ENCODE measurements around the gene FOXJ3. TPM values are rescaled to one million over a fixed set of nuclear protein-coding genes. Genes with fewer than 3 reads are reported as not detected.

Gene FOXJ3
- total and polyA plus RNA-seq, 9 donors: 18.7 to 59.0 (median 49.4) TPM

GRCh38 chr1:42135426-42135825 is 199.6 kb downstream of the FOXJ3 start:
- Histone ChIP-seq H3K4me3 (no peak overlapping the region), H3K27ac (no peak overlapping the region), H3K4me1 (ENCODE audit: insufficient read depth) (peaks cover 1% of the 10 kb centered on the region), H3K9me3 (no peaks in the 10 kb centered on the region), H3K27me3 (no peaks in the 10 kb centered on the region), H3K36me3 (no peaks in the 10 kb centered on the region)
- 72 to 87% (median 79%) methylated on average over 3 of the region's 3 CpGs for WGBS, 3 donors
- no peak for DNase-seq
- intact Hi-C loops (cut with DNase I): no loop called here
- TF ChIP-seq POLR2A (IDR thresholded peaks at IDR 0.05): no peak
- no peak for TF ChIP-seq CTCF (IDR thresholded peaks at IDR 0.05)
- TF ChIP-seq EP300 (IDR thresholded peaks at IDR 0.05): no peak

GRCh38 chr1:42133809-42134526 is 201.1 kb downstream of the FOXJ3 start:
- no peaks in the 10 kb centered on the region for H3K36me3 ChIP-seq
- WGBS, 3 donors: 90 to 92% (median 90%) methylated on average over 10 of the region's 10 CpGs
- H3K4me1 ChIP-seq (ENCODE audit: insufficient read depth): peaks cover 3% of the 10 kb centered on the region
- no peak overlapping the region for H3K4me3 ChIP-seq
- intact Hi-C loops (cut with DNase I): no loop called here
- H3K9me3 ChIP-seq: no peaks in the 10 kb centered on the region
- no peaks in the 10 kb centered on the region for H3K27me3 ChIP-seq
- no peak for DNase-seq
- no peak overlapping the region for H3K27ac ChIP-seq
- TF ChIP-seq POLR2A (IDR thresholded peaks at IDR 0.05) (no peak), CTCF (IDR thresholded peaks at IDR 0.05) (no peak), EP300 (IDR thresholded peaks at IDR 0.05) (no peak)

GRCh38 chr1:42133390-42133789 is 201.6 kb downstream of the FOXJ3 start:
- H3K4me1 ChIP-seq (ENCODE audit: insufficient read depth): peaks cover 3% of the 10 kb centered on the region
- H3K27me3 ChIP-seq: no peaks in the 10 kb centered on the region
- intact Hi-C loops (cut with DNase I): no loop called here
- DNase-seq: no peak
- 83 to 88% (median 87%) methylated on average over 5 of the region's 5 CpGs for WGBS, 3 donors
- H3K4me3 ChIP-seq: no peak overlapping the region
- H3K9me3 ChIP-seq: no peaks in the 10 kb centered on the region
- TF ChIP-seq EP300 (IDR thresholded peaks at IDR 0.05) (no peak), CTCF (IDR thresholded peaks at IDR 0.05) (no peak)
- no peak overlapping the region for H3K27ac ChIP-seq
- no peaks in the 10 kb centered on the region for H3K36me3 ChIP-seq

DNA sequence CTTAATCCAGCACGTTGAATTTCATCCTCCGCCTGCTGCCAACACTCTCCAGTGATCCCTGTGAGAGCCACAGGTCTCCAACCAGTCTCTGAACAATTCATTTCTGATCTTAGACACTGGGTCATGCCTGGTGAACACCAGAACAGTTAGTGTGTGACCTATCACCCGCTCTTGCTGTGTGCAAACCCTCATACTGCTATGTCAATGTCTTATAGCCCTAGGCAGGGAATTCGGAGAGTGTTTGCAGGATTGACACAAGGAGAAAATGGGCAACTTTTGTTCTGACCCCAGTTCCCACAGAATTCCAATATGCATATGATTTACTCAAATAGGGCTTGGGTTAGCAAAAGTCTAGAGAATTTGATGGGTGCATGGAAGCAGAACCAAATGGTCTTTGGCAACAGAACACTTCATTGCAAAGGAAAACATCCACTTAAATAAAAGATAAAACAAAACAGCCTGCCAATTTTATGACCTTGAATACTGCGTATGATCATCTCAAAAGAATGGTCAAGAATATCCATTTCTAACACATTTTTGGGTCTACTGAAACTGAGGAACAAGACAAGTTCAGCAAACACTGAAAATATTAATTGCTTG is 204.9 kb downstream of the FOXJ3 start:
- 35 to 43% (median 41%) methylated on average over 5 of the region's 5 CpGs for WGBS, 3 donors
- intact Hi-C loops (cut with DNase I): no loop called here
- no peaks in the 10 kb centered on the region for H3K9me3 ChIP-seq
- TF ChIP-seq CTCF (IDR thresholded peaks at IDR 0.05): no peak
- TF ChIP-seq EP300 (IDR thresholded peaks at IDR 0.05): no peak
- no peak for TF ChIP-seq POLR2A (IDR thresholded peaks at IDR 0.05)
- no peak overlapping the region for H3K4me3 ChIP-seq
- H3K4me1 ChIP-seq (ENCODE audit: insufficient read depth): peaks cover 3% of the 10 kb centered on the region
- no peak for DNase-seq
- no peaks in the 10 kb centered on the region for H3K27me3 ChIP-seq
- no peak overlapping the region for H3K27ac ChIP-seq
- no peaks in the 10 kb centered on the region for H3K36me3 ChIP-seq
